ENCODE data around the gene SDHAF2.

The SDHAF2 gene

GRCh38 chr11:61489833-61490721 is 60.2 kb downstream of the SDHAF2 start:
- in situ Hi-C loops (cut with MboI; ENCODE audit: low pct_unique_long_range_greater_than_20kb, low sequenced_read_pairs), result no loop called here
- DNase-seq, result no peak

GRCh38 chr11:61491736-61492395 is 61.9 kb downstream of the SDHAF2 start:
- in situ Hi-C loops (cut with MboI; ENCODE audit: low pct_unique_long_range_greater_than_20kb, low sequenced_read_pairs), result no loop called here
- no peak for DNase-seq

- DNase-seq, result no peak
- in situ Hi-C loops (cut with MboI; ENCODE audit: low pct_unique_long_range_greater_than_20kb, low sequenced_read_pairs), result no loop called here
Observed at GRCh38 chr11:61494381-61494961, 64.5 kb downstream of the SDHAF2 start.

- DNase-seq, result no peak
- in situ Hi-C loops (cut with MboI; ENCODE audit: low pct_unique_long_range_greater_than_20kb, low sequenced_read_pairs), result no loop called here
Observed at GRCh38 chr11:61495801-61496601, 66.1 kb downstream of the SDHAF2 start.
